Activated CD8-positive, alpha-beta memory T cell treated with anti-CD3 and anti-CD28 coated beads for 24 hours (primary cell): ENCODE results near the gene AGRN.
A peak's percentile ranks its signal among the peaks of the same experiment; 100 is the strongest.
"Not testable (repeated sequence)": the region's sequence is repeated elsewhere in the genome, so short reads cannot be mapped to it uniquely, and the experiment has no call there.

ENCODE experiments used
- DNase-seq: peaks from one replicate; pipeline ENCODE4 v3.0.0-alpha.2; 2020

Gene AGRN

GRCh38 chr1:1020000-1020404, at the start of gene AGRN:
AGRN (plus strand) TSS chr1:1020120; CDS start chr1:1020173, 53 bp downstream.
- peak; percentile 81 for DNase-seq

DNA sequence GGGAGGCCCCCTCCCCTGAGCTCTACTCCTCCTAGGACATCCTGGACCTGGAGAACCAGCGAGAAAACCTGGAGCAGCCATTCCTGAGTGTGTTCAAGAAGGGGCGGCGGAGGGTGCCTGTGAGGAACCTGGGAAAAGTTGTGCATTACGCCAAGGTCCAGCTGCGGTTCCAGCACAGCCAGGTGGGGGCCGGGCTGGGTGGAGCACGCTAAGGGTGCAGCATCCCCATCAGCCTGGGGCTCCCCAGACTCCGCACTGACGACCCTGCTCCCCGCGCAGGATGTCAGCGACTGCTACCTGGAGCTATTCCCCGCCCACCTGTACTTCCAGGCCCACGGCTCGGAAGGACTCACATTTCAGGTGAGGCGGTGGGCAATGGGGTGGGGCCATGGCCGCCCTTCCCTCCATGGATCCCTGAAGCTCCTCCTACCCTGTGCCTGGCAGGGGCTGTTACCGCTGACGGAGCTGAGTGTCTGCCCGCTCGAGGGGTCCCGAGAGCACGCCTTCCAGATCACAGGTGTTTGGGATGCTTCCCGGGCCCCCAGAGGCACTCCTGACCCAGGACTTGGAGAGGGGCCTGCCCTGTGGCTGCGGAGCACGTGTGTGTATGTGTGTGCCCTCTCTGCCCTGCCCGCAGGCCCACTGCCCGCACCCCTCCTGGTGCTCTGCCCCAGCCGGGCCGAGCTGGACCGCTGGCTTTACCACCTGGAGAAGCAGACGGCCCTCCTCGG, 49.5 kb upstream of the AGRN start:
- DNase-seq, result no peak

DNA sequence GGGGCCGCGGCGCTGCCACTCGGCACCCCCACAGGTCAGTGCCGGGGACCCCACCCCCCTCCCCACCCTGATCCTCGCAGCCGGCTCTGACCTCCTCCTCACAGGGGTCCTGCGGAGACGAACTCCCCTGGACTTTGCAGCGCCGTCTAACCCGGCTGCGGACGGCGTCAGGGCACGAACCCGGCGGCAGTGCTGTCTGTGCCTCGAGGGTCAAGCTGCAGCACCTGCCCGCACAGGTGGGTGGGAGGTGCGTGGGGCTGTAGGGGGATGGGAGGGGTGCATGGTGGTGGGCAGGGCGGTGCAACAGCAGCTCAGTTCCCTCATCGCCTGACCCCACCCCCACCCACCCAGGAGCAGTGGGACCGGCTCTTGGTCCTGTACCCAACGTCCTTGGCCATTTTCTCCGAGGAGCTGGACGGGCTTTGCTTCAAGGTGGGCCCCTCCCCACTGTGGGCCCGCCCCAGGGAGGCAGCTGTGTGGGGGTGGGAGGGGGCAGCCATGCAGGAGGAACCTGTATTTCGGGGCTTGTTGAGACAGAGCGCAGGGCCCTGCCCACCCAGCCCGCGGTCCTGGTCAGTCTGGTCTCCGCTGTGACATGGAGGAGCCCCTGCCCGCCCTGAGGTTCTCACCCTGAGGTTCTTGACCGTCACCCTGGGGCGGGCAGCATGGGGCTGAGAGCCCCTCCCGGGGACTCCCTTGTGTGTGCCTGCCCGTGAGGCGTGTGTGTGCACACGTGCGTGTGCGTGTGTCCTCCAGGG, 48.8 kb upstream of the AGRN start:
- no peak for DNase-seq

GRCh38 chr1:971751-972506, 48.0 kb upstream of the AGRN start:
- DNase-seq, result no peak

GRCh38 chr1:972726-973458, 47.0 kb upstream of the AGRN start:
- DNase-seq, result no peak

GRCh38 chr1:973459-974292, 46.2 kb upstream of the AGRN start:
- DNase-seq, result no peak

DNA sequence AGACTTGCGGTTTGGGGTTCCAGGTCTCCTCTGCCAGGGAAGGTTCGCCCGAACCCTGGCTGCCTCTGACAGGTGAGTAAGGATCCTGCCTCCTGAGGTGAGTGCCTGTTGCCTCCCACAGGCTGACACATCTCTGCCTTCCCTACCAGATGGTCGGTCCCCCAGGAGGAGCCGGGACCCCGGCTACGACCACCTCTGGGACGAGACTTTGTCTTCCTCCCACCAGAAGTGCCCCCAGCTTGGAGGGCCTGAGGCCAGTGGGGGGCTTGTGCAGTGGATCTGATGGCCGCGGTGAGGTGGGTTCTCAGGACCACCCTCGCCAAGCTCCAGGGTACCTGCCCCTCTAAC, 45.7 kb upstream of the AGRN start:
- no peak for DNase-seq

DNA sequence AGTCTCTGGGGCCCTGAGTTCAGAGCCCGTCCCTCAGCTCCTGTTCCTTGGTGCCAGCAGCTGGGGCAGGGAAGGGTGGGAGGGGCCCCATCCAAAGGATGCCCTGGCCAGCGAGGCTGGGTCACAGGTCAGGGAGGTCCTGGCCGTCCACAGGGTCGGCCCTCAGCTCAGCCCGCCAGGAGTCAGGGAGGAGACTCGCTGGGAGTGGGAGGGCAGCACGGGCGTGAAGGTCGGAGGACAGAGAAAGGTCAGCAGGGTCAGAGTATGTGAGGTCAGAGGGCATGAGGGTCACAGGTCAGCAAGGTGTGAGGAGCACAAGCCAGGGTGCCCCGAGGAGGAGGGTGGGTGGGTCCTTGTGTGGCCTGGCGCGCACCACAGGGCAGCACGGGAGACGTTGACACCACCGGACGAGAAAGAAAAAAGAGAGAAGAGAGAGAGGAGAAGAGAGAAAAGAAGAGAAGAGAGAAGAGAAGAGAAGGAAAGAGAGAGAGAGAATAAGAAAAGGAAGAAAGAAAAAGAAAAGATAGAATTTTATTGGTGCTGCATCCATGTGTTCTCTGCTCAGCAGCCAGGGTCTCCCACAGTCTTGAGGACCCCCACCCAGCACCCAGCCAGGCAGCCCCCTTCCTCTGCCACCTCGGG, 45.1 kb upstream of the AGRN start:
- DNase-seq, result no peak

GRCh38 chr1:975365-975764, 44.6 kb upstream of the AGRN start:
- DNase-seq, result no peak

DNA sequence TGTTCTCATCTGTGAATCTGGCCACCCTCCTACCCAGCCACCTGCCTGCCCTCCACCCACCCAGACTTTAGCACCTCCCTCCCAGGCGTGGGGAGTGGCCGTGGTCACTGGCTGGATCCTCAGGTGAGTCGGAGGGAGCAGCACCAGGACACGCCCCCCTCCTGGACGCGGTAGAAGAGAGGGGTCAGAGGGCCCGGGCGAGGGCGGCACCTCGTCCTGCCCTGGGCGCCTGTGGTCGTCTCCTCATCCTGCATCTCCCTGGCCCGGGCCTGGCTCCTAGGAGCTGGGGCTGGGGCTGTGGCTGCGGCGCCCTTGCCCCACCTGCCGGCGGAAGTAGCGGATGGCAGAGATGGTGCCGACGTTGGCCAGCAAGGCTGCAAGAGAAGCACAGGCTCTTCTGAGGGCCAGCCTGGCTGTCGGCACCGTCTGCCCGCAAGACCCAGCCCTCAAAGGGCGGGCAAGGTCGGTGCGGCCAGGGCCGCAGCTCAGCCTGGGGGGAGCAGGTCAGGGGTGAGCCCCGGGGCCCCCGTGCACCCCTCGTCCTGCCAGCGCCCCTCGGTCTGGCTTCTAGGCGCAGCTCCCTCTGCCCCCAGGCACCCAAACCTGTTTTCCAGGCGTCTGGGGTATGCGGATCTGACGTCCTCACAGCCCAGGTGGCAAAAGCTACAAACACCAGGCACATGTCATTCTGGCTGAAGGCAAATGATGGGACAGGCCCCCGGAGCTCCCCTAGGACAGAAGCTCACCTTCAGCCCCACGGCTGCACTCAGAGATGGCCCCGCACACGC, 43.8 kb upstream of the AGRN start:
- peak; percentile 86 for DNase-seq

DNA sequence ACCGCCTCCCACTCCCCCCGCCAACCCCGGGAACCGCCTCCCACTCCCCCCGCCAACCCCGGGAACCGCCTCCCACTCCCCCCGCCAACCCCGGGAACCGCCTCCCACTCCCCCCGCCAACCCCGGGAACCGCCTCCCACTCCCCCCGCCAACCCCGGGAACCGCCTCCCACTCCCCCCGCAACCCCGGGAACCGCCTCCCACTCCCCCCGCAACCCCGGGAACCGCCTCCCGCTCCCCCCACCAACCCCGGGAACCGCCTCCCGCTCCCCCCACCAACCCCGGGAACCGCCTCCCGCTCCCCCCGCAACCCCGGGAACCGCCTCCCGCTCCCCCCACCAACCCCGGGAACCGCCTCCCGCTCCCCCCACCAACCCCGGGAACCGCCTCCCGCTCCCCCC, 43.1 kb upstream of the AGRN start:
- not testable (repeated sequence) for DNase-seq

GRCh38 chr1:978069-978834, 41.7 kb upstream of the AGRN start:
- no peak for DNase-seq

DNA sequence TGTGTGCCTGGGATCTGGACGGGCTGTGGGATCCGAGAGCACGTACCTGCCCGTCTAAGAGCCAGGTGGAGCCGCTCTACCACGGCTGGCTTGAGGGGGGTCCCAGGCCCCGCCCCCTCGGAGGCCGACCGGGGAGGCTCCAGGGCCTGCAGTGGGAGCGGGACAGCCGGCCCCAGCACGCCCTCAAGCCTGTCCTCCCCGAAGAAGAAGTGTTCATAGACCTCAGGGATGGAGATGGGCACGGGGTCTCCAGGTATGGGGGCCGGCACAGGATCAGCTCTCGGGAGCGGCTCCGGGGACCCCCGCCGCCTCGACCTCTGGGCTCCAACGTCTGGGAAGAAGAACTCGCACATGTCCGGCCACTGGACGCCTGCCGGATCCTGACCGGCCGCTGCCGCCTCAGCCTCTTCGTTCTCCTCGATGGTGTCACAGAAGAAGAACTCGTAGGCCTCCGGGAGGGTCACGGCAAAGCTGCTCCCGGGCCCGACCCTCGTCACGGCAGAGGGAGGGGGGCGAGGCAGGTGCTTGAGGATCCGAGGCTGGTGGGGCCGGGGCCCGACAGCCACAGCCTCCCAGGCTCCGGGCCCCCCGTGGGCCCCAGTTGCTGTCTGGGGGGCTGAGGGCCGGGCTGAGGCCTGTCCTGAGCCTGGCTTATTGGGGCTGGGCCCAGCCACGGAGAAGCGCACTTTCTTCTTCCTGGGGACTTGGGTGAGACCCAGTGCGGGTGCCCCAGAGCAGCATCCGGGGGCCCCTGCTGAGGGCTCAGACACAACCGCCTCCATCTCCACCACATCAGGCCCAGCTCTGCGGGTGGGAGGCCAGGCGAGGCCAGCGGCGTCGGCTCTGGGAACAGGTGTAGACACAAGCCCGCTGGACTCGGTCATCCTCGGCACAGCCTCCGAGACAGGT, 40.8 kb upstream of the AGRN start:
- DNase-seq, result no peak

DNA sequence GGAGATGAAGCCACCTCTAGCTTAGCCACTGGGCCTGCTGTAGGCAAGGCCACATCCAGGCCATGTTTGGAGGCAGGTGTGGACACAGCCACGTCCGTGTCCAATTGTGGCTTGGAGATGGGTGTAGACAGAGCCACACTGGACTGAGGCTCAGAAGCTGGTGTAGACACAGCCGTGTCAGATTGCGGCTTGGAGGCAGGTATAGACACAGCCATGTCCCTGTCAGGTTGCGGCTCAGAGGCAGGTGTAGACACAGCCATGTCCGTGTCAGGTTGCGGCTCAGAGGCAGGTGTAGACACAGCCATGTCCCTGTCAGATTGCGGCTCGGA, 40.2 kb upstream of the AGRN start:
- DNase-seq, result no peak

DNA sequence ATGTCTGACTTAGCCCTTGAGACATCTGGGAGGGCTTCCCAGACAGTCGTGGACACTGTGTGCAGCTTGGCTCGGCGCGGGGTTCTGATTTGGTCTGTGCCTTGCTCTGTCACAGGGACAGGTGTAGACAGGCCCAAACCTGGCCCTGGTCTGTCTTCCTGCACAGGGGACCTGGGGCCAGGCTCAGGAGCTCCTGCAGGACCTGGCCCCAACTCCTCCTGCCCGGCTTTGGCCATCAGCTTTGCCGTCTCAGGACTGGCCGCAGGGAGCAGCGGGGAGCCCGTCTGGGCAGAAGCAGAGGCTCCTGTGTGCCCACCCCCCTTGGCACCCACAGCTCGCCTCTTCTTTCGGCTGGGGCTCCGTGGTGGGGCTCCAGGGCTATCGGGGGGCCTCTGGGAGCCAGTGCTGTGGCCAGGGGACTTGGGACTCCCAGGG, 39.8 kb upstream of the AGRN start:
- no peak for DNase-seq

- DNase-seq, result no peak
Measured at GRCh38 chr1:980602-981395, 39.1 kb upstream of the AGRN start.

- no peak for DNase-seq
Measured at GRCh38 chr1:981491-981954, 38.4 kb upstream of the AGRN start.

DNA sequence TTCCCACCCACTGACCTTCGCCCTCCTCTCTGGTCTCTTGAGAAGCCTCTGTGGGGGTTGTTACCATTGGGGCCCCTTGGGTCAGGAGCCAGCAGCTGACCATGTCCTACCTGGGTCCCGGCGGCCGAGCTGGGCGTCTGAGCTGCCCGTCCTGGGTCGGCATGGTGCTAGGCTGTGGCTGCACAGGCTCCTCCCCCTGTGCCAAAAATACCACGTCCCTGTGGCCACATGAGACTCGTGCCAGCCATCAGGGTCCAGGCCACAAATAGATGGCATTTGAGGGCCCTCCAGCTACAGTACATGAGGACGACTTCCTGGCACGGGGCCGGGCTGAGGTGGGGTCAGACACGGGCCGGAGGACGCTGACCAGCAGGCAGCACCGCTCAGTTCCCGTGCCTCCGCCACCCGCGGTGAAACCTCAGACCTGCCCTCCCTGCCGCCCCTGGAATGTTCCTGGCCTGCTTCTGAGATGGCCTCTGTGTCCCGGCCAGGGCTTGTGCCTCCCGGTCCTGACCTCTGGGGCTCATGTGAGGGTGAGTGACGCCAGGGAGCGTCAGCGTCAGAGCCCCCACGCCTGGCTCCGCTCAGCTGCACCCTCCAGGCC, 37.9 kb upstream of the AGRN start, which contains the start of gene PERM1:
Gene PERM1, minus strand, starts transcription at position 139 of the 604 bp plus-strand sequence. CDS start 1,064 bp downstream, outside the sequence.
- DNase-seq, result no peak
